ENCODE results near the gene DZIP3. TPM values are rescaled to one million over a fixed set of nuclear protein-coding genes. Genes with fewer than 3 reads are reported as not detected.

DZIP3 gene
- polyA plus RNA-seq, 3 donors = 0.92 to 1.2 (median 1.1) TPM

DNA sequence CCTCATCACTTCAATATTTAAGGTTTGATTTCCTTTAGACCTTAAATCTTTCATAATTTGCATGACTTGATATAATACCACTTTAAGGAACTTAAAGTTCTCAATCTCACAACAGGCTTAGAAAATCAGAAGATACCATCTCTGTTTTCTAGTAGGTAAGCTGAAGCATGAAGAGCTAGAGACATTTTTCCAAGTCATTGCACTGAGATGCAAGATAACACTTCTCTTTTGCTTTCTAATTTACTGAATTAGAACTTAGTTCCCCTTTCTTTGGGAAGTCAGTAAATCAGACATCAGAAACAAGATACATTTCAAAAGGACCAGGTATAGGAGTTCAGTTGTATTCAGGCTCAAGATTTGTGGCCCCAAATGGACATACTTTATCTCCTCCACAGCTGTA, 79.7 kb downstream of the DZIP3 start:
- Mint-ChIP-seq H3K4me3 (no peak overlapping the region), H3K27ac (no peak overlapping the region)

DNA sequence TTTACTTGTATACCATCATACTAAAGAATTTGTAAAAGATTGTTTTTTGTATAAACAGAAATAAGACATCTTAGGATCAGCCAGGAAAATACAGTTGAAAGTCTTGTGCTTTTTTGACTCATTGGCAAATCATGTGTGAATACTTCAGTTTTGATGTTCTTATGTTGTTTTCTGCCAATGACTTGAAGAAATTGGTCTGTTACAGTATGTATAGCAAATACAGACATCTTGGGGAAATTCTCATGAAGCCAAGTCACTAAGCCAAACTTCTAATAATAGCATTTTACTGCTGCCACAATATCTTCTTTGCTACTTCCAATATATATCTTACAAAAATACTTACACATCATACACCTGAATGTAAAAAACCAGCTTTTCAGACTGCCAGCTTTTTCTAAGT, 83.2 kb downstream of the DZIP3 start:
- Histone ChIP-seq H3K27ac (ENCODE audit: low read depth in 1 of 2, low read length in 2 of 2) (no peak overlapping the region), H4K20me1 (ENCODE audit: insufficient read depth, low read length) (no peaks in the 10 kb centered on the region), H3K4me2 (replicated peaks; ENCODE audit: extremely low read depth, low read length, poor library complexity, severe bottlenecking) (no peak overlapping the region), H3K9me3 (replicated peaks in 1 of 2; ENCODE audit: control insufficient read depth in 1 of 2, insufficient read depth in 1 of 2, low read length in 2 of 2) (no peaks in the 10 kb centered on the region), H3K4me3 (replicated peaks in 1 of 3; ENCODE audit: low read depth in 2 of 3, low read length in 3 of 3) (no peak overlapping the region), H3K9ac (ENCODE audit: insufficient read depth, low read length, poor library complexity, severe bottlenecking) (no peak overlapping the region), H3K36me3 (replicated peaks in 1 of 2; ENCODE audit: control insufficient read depth in 1 of 2, insufficient read depth in 2 of 2, low read length in 2 of 2) (no peaks in the 10 kb centered on the region), H2AFZ (ENCODE audit: insufficient read depth, low read depth, low read length, poor library complexity, severe bottlenecking) (no peak overlapping the region), H3K27me3 (ENCODE audit: control insufficient read depth in 2 of 2, insufficient read depth in 2 of 2, low read length in 2 of 2) (no peaks in the 10 kb centered on the region), H3K4me1 (ENCODE audit: control insufficient read depth in 1 of 2, insufficient read depth in 2 of 2, low read length in 2 of 2) (no peaks in the 10 kb centered on the region), H3K79me2 (ENCODE audit: insufficient read depth, low read length) (no peaks in the 10 kb centered on the region)
- Mint-ChIP-seq H3K27me3 (ENCODE audit: low read depth in 3 of 3) (peaks cover 0 to 2% (median 0%) of the 10 kb centered on the region in 3 donors), H3K4me1 (no peaks in the 10 kb centered on the region), H3K4me3 (no peak overlapping the region), H3K36me3 (peaks cover 4 to 6% of the 10 kb centered on the region in 2 donors), H3K27ac (no peak overlapping the region), H3K9me3 (no peaks in the 10 kb centered on the region)
- DNase-seq = no peak
- TF ChIP-seq, protein P1, sequence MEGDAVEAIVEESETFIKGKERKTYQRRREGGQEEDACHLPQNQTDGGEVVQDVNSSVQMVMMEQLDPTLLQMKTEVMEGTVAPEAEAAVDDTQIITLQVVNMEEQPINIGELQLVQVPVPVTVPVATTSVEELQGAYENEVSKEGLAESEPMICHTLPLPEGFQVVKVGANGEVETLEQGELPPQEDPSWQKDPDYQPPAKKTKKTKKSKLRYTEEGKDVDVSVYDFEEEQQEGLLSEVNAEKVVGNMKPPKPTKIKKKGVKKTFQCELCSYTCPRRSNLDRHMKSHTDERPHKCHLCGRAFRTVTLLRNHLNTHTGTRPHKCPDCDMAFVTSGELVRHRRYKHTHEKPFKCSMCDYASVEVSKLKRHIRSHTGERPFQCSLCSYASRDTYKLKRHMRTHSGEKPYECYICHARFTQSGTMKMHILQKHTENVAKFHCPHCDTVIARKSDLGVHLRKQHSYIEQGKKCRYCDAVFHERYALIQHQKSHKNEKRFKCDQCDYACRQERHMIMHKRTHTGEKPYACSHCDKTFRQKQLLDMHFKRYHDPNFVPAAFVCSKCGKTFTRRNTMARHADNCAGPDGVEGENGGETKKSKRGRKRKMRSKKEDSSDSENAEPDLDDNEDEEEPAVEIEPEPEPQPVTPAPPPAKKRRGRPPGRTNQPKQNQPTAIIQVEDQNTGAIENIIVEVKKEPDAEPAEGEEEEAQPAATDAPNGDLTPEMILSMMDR (IDR thresholded peaks at IDR 0.05) = no peak
- intact Hi-C loops (cut with micrococcal nuclease) = no loop called here

More for the DNA sequence above, 79.7 kb downstream of the DZIP3 start:
- intact Hi-C loops (cut with micrococcal nuclease) = loop anchor here (10.0 kb wide), 1 partner anchor 246 kb away; no protein-coding TSS in a partner anchor
- Mint-ChIP-seq H3K27me3 (ENCODE audit: low read depth in 3 of 3) (no peaks in the 10 kb centered on the region), H3K36me3 (peaks cover 0 to 4% of the 10 kb centered on the region in 2 donors), H3K4me1 (no peaks in the 10 kb centered on the region), H3K9me3 (no peaks in the 10 kb centered on the region)
- Histone ChIP-seq H3K27ac (ENCODE audit: low read depth in 1 of 2, low read length in 2 of 2) (no peak overlapping the region), H3K9me3 (replicated peaks in 1 of 2; ENCODE audit: control insufficient read depth in 1 of 2, insufficient read depth in 1 of 2, low read length in 2 of 2) (no peaks in the 10 kb centered on the region), H3K27me3 (ENCODE audit: control insufficient read depth in 2 of 2, insufficient read depth in 2 of 2, low read length in 2 of 2) (no peaks in the 10 kb centered on the region), H4K20me1 (ENCODE audit: insufficient read depth, low read length) (no peaks in the 10 kb centered on the region), H3K4me2 (replicated peaks; ENCODE audit: extremely low read depth, low read length, poor library complexity, severe bottlenecking) (no peak overlapping the region), H3K4me3 (replicated peaks in 1 of 3; ENCODE audit: low read depth in 2 of 3, low read length in 3 of 3) (no peak overlapping the region), H3K4me1 (ENCODE audit: control insufficient read depth in 1 of 2, insufficient read depth in 2 of 2, low read length in 2 of 2) (no peaks in the 10 kb centered on the region), H3K9ac (ENCODE audit: insufficient read depth, low read length, poor library complexity, severe bottlenecking) (no peak overlapping the region), H3K79me2 (ENCODE audit: insufficient read depth, low read length) (no peaks in the 10 kb centered on the region), H3K36me3 (replicated peaks in 1 of 2; ENCODE audit: control insufficient read depth in 1 of 2, insufficient read depth in 2 of 2, low read length in 2 of 2) (no peaks in the 10 kb centered on the region), H2AFZ (ENCODE audit: insufficient read depth, low read depth, low read length, poor library complexity, severe bottlenecking) (no peak overlapping the region)
- no peak for DNase-seq
- TF ChIP-seq, protein P1 (IDR thresholded peaks at IDR 0.05) = no peak

Data from CD14-positive monocyte (primary cell).